ENCODE data around the gene TUT1. TPM values are rescaled to one million over a fixed set of nuclear protein-coding genes. Genes with fewer than 3 reads are reported as not detected.

Gene TUT1
- total and polyA plus RNA-seq, 2 donors from 2014 or later = 18.7 to 29.5 TPM

DNA sequence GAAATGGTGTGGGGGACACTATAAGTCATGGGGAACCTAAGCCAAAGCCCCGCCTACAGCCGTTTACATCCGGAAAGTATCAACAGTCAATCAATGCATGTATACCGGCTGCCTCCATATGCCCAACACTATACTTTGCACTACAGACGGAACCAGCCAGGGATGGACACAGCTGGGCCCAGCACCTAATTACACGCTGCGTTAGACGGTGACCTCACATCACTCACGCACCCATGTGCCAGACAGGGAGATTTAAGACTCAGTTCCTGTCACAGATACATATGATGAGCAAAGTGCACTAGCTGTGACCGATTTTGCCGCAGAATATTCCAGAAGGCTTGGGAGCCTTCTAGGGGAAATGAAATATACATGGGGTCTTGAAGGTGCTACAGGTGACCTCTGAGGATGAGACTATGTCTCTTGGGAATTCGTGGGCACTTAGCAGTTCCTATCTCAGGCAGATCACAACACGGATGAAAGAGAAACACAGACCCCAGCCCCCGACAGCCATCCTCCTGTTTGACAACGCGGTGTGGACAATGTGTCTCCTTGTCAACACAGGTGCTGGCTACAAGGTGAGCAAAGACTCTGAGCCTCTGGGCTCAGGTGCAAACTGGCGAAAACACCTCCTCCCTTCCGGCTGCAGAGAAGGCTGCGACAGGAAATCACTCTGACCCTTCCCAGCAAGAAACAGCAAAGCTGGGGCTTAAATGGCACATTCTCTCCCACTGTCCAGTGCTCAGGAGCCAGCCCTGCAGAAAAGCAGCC is 52.7 kb downstream of the TUT1 start:
- intact Hi-C loops (cut with DNase I) = no loop called here
- H3K27ac ChIP-seq (ENCODE audit: low read depth in 2 of 2, low read length in 2 of 2) = peak overlapping the region; percentile 65 to 71

DNA sequence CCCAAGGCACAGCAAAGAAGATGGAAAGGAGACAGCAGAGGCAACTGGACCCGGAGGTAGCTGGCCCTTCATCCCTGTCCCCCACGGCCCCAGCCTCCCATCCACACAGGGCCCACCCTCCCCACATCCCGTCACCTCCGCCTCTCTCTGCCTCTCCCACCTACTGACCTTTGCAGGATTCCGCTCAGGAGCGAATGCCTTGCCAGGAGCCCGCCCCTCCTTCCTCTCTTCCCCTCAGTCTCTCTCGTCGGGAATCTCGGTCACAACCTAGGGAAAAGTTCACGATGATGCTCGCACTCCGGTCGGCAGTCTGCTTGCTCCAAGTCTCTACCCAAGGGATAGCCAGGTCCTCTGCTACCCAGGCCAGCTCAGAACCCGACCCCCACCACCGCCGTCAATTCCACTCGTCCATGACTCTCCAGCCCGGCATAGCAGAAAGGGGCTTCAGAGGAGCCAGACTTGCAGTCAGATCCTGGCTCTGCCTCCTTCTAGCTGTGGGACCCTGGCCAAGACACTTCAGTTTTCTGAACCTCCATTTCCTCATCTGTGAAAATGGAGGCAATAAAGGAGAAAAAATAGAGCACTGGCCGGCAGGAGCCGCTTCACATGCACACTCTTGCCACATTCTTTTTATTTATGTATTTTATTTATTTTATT is 54.9 kb downstream of the TUT1 start:
- H3K27ac ChIP-seq (ENCODE audit: low read depth in 2 of 2, low read length in 2 of 2) = no peak overlapping the region
- TF ChIP-seq CTCF (IDR thresholded peaks at IDR 0.05; ENCODE audit: borderline replicate concordance, extremely low read depth, insufficient read depth) = no peak
- H3K4me3 ChIP-seq (ENCODE audit: low read length in 3 of 3) = no peak overlapping the region
- H3K27me3 ChIP-seq (ENCODE audit: control insufficient read depth, insufficient read depth, low read length) = no peaks in the 10 kb centered on the region
- no peaks in the 10 kb centered on the region for H3K9me3 ChIP-seq (ENCODE audit: control insufficient read depth in 2 of 3, insufficient read depth in 1 of 3, low read length in 3 of 3)
- intact Hi-C loops (cut with DNase I) = no loop called here
- no peak for DNase-seq
- peaks cover 0 to 40% (median 27%) of the 10 kb centered on the region in 3 donors for H3K4me1 ChIP-seq (ENCODE audit: control insufficient read depth in 2 of 3, insufficient read depth in 2 of 3, low read depth in 1 of 3, low read length in 3 of 3)
- peaks cover 5 to 38% (median 20%) of the 10 kb centered on the region in 3 donors for H3K36me3 ChIP-seq (ENCODE audit: control insufficient read depth in 2 of 3, insufficient read depth in 3 of 3, low read length in 3 of 3)
- H3K9ac ChIP-seq (ENCODE audit: low read length in 3 of 3) = no peak overlapping the region
- FAIRE-seq = no peak

More for the DNA sequence above, 52.7 kb downstream of the TUT1 start:
- DNase-seq (peak in 1 of 5 donors; percentile 24), FAIRE-seq (no peak)
- Histone ChIP-seq H3K4me3 (ENCODE audit: low read length in 3 of 3) (peak overlapping the region in 1 of 3 donors; percentile 7), H3K9ac (ENCODE audit: low read length in 3 of 3) (peak overlapping the region in 2 of 3 donors; percentile 37 to 52), H3K27me3 (ENCODE audit: control insufficient read depth, insufficient read depth, low read length) (no peaks in the 10 kb centered on the region), H3K36me3 (ENCODE audit: control insufficient read depth in 2 of 3, insufficient read depth in 3 of 3, low read length in 3 of 3) (peaks cover 0 to 16% (median 8%) of the 10 kb centered on the region in 3 donors), H3K9me3 (ENCODE audit: control insufficient read depth in 2 of 3, insufficient read depth in 1 of 3, low read length in 3 of 3) (no peaks in the 10 kb centered on the region), H3K4me1 (ENCODE audit: control insufficient read depth in 2 of 3, insufficient read depth in 2 of 3, low read depth in 1 of 3, low read length in 3 of 3) (peaks cover 0 to 59% (median 34%) of the 10 kb centered on the region in 3 donors)
- TF ChIP-seq CTCF (IDR thresholded peaks at IDR 0.05; ENCODE audit: borderline replicate concordance, extremely low read depth, insufficient read depth) = no peak

DNA sequence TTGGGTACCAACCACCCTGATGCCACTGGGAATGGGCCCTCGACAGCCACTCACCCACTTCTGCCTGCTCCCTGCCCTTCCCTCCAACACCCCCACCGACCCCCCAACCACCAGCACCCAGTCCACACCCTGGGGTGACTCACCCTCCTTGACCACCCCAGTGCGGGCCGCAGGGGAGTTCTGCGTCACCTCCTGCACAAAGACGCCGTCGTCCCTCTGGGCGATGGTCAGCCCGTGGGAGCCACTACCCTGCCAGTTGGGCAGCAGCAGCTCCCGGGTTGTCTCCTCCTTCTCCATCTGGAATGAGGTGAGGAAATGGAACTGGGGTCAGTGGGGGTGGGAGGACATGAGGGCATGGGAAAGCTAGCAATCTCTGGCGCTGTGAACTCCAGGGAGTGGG is 55.5 kb downstream of the TUT1 start:
- Histone ChIP-seq H3K36me3 (ENCODE audit: control insufficient read depth in 2 of 3, insufficient read depth in 3 of 3, low read length in 3 of 3) (peaks cover 5 to 44% (median 22%) of the 10 kb centered on the region in 3 donors), H3K27ac (ENCODE audit: low read depth in 2 of 2, low read length in 2 of 2) (no peak overlapping the region), H3K4me1 (ENCODE audit: control insufficient read depth in 2 of 3, insufficient read depth in 2 of 3, low read depth in 1 of 3, low read length in 3 of 3) (peaks cover 0 to 34% (median 22%) of the 10 kb centered on the region in 3 donors)

More for the DNA sequence above, 55.5 kb downstream of the TUT1 start:
- H3K27me3 ChIP-seq (ENCODE audit: control insufficient read depth, insufficient read depth, low read length) = no peaks in the 10 kb centered on the region
- FAIRE-seq = no peak
- TF ChIP-seq CTCF (IDR thresholded peaks at IDR 0.05; ENCODE audit: borderline replicate concordance, extremely low read depth, insufficient read depth) = no peak
- intact Hi-C loops (cut with DNase I) = no loop called here
- no peak for DNase-seq
- no peaks in the 10 kb centered on the region for H3K9me3 ChIP-seq (ENCODE audit: control insufficient read depth in 2 of 3, insufficient read depth in 1 of 3, low read length in 3 of 3)
- no peak overlapping the region for H3K4me3 ChIP-seq (ENCODE audit: low read length in 3 of 3)
- no peak overlapping the region for H3K9ac ChIP-seq (ENCODE audit: low read length in 3 of 3)
